ENCODE data around the gene DPCD. TPM values are rescaled to one million over a fixed set of nuclear protein-coding genes. Genes with fewer than 3 reads are reported as not detected.

DPCD gene
- total RNA-seq, 3 donors from 2014 or later: 17.0 to 25.9 (median 24.7) TPM

- TF ChIP-seq CTCF (IDR thresholded peaks at IDR 0.05) (no peak), POLR2AphosphoS5 (IDR thresholded peaks at IDR 0.05) (no peak), POLR2A (IDR thresholded peaks at IDR 0.05) (no peak)
- no peaks in the 10 kb centered on the region for H3K27me3 ChIP-seq
- intact Hi-C loops (cut with DNase I; ENCODE audit: low total_unique reads): no loop called here
- H3K36me3 ChIP-seq: no peaks in the 10 kb centered on the region
- no peaks in the 10 kb centered on the region for H3K4me1 ChIP-seq
- H3K27ac ChIP-seq: no peak overlapping the region
- no peak for DNase-seq (ENCODE audit: low spot score in 2 of 2)
- no peak overlapping the region for H3K4me3 ChIP-seq
- H3K9me3 ChIP-seq: no peaks in the 10 kb centered on the region
Measured at GRCh38 chr10:101643546-101643945, 55.4 kb downstream of the DPCD start.

GRCh38 chr10:101644002-101644401, 55.9 kb downstream of the DPCD start:
- H3K27me3 ChIP-seq: no peaks in the 10 kb centered on the region
- no peaks in the 10 kb centered on the region for H3K4me1 ChIP-seq
- no peak overlapping the region for H3K27ac ChIP-seq
- intact Hi-C loops (cut with DNase I; ENCODE audit: low total_unique reads): no loop called here
- no peaks in the 10 kb centered on the region for H3K36me3 ChIP-seq
- no peak overlapping the region for H3K4me3 ChIP-seq
- TF ChIP-seq CTCF (IDR thresholded peaks at IDR 0.05) (no peak), POLR2A (IDR thresholded peaks at IDR 0.05) (no peak), POLR2AphosphoS5 (IDR thresholded peaks at IDR 0.05) (no peak)
- DNase-seq (ENCODE audit: low spot score in 2 of 2): no peak
- H3K9me3 ChIP-seq: no peaks in the 10 kb centered on the region

- TF ChIP-seq POLR2A (IDR thresholded peaks at IDR 0.05): no peak
- TF ChIP-seq POLR2AphosphoS5 (IDR thresholded peaks at IDR 0.05): no peak
- TF ChIP-seq CTCF (IDR thresholded peaks at IDR 0.05): no peak
- Histone ChIP-seq H3K36me3 (no peaks in the 10 kb centered on the region), H3K4me1 (no peaks in the 10 kb centered on the region), H3K27ac (no peak overlapping the region), H3K4me3 (no peak overlapping the region), H3K27me3 (no peaks in the 10 kb centered on the region), H3K9me3 (no peaks in the 10 kb centered on the region)
- intact Hi-C loops (cut with DNase I; ENCODE audit: low total_unique reads): no loop called here
- no peak for DNase-seq (ENCODE audit: low spot score in 2 of 2)
Measured at GRCh38 chr10:101645659-101646058, 57.5 kb downstream of the DPCD start.

DNA sequence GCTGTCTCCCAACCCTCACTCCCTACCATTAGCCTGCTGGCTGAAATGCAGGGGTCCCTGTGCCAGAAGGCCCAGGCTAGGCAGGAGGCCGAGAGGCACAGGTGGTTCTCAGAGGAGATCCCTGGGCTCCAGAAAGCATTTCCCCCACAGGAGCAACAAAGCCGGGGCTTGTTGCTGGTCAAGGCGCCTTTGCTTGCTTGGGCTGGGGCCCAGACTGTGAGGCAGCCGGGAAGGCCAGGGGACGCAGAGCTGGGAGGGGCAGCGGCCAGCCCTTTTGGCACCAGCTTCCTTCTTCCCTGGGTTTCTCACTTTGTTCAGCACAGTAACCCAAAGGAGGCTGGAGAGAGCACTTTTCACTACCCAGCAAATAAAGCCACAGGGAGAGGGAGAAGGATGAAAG, 58.2 kb downstream of the DPCD start:
- no peaks in the 10 kb centered on the region for H3K36me3 ChIP-seq
- intact Hi-C loops (cut with DNase I; ENCODE audit: low total_unique reads): no loop called here
- no peaks in the 10 kb centered on the region for H3K4me1 ChIP-seq
- H3K27me3 ChIP-seq: no peaks in the 10 kb centered on the region
- no peak for TF ChIP-seq CTCF (IDR thresholded peaks at IDR 0.05)
- no peak for TF ChIP-seq POLR2AphosphoS5 (IDR thresholded peaks at IDR 0.05)
- TF ChIP-seq POLR2A (IDR thresholded peaks at IDR 0.05): no peak
- H3K4me3 ChIP-seq: no peak overlapping the region
- peak overlapping the region in 1 of 2 donors; percentile 15 for H3K27ac ChIP-seq
- no peaks in the 10 kb centered on the region for H3K9me3 ChIP-seq
- no peak for DNase-seq (ENCODE audit: low spot score in 2 of 2)

GRCh38 chr10:101647255-101647654, 59.1 kb downstream of the DPCD start:
- H3K27me3 ChIP-seq: no peaks in the 10 kb centered on the region
- TF ChIP-seq POLR2AphosphoS5 (IDR thresholded peaks at IDR 0.05) (no peak), CTCF (IDR thresholded peaks at IDR 0.05) (no peak), POLR2A (IDR thresholded peaks at IDR 0.05) (no peak)
- DNase-seq (ENCODE audit: low spot score in 2 of 2): no peak
- no peak overlapping the region for H3K4me3 ChIP-seq
- intact Hi-C loops (cut with DNase I; ENCODE audit: low total_unique reads): no loop called here
- no peaks in the 10 kb centered on the region for H3K9me3 ChIP-seq
- H3K36me3 ChIP-seq: no peaks in the 10 kb centered on the region
- H3K4me1 ChIP-seq: no peaks in the 10 kb centered on the region
- no peak overlapping the region for H3K27ac ChIP-seq

Data from breast epithelium (tissue), 4 donors.